Muscle of arm (tissue), 14 donors: ENCODE results near the gene CHRNA9. TPM values are rescaled to one million over a fixed set of nuclear protein-coding genes. Genes with fewer than 3 reads are reported as not detected.
"Not testable (repeated sequence)": the region's sequence is repeated elsewhere in the genome, so short reads cannot be mapped to it uniquely, and the experiment has no call there.

ENCODE experiments used
- DNase-seq: peaks from one replicate; pipeline ENCODE4 v3.0.0-alpha.2; 2013
- long read RNA-seq, 11 donors: transcript quantifications; one replicate each; lab custom pipeline, GENCODE V29; 2026
- polyA plus RNA-seq, 12 donors: library from polyadenylated mRNA; unstranded; fragments of 120-200 nt; gene quantifications; one replicate each; pipeline ENCODE4 v1.2.1, GENCODE V29; 2013; ENCODE audit not compliant: insufficient read length in 12 of 12

Gene CHRNA9, protein sequence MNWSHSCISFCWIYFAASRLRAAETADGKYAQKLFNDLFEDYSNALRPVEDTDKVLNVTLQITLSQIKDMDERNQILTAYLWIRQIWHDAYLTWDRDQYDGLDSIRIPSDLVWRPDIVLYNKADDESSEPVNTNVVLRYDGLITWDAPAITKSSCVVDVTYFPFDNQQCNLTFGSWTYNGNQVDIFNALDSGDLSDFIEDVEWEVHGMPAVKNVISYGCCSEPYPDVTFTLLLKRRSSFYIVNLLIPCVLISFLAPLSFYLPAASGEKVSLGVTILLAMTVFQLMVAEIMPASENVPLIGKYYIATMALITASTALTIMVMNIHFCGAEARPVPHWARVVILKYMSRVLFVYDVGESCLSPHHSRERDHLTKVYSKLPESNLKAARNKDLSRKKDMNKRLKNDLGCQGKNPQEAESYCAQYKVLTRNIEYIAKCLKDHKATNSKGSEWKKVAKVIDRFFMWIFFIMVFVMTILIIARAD
- under 1 TPM in 4 of 12 donors, not detected in 8; 0.08 to 0.24 (median 0.16) TPM for polyA plus RNA-seq
- long read RNA-seq, donor 1, result 0 reads
- long read RNA-seq, donor 2, result 0 reads
- long read RNA-seq, donor 3, result 0 reads
- long read RNA-seq, donor 4, result 0 reads
- long read RNA-seq, donor 5, result 0 reads
- long read RNA-seq, donor 6, result 0 reads
- long read RNA-seq, donor 7, result 0 reads
- long read RNA-seq, donor 8, result 0 reads
- long read RNA-seq, donor 9, result 0 reads
- long read RNA-seq, donor 10, result 0 reads
- long read RNA-seq, donor 11, result 0 reads

DNA sequence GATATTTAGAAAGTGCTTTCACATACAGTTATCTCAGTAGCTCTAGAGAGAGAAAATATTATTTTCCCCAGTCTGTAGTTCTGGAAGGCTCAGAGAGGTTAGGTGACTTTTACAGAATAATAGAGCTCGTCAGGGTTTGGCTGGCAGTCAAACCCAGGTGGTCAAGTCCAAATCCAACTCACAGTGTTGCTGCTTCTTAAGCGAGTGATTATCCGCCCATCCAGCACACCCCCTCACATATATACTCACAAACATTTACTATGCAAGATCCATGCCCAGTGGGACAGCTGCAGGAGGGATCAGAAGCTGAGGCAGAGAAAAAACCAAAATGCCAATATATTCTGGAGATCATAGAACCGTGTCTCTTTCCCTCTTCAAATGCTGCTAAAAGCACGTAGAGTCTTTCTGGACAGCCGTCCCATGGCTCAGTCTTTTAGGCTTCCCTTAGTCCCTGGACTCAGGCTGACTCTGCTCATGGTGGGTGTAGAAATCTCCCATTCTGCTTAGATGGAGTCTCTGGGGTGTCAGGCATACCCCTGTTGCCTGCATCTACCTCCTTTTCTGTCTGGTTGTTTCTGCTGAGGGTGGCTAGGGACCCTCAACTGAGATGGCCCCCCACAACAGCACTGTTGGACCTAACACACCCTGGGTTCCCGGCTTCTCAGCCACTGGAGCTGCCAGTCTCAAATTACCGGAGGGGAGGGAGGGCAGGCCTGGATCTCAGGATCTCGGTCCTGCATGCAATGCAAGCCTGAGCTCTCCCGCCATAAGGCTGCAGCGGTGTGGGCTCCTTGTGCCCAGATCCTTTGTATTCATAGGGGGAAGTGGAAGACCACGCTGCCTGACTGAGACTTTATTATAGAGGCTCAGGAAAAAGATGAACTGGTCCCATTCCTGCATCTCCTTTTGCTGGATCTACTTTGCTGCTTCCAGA, at the start of gene CHRNA9:
Gene CHRNA9 (plus strand): TSS at position 743 of the 934 bp plus-strand sequence. CDS start 135 bp downstream, at position 878.
- no peak for DNase-seq

- no peak for DNase-seq
Observed at GRCh38 chr4:40285692-40286091, 49.4 kb upstream of the CHRNA9 start.

- DNase-seq, result no peak
Observed at GRCh38 chr4:40288566-40288965, 46.6 kb upstream of the CHRNA9 start.

DNA sequence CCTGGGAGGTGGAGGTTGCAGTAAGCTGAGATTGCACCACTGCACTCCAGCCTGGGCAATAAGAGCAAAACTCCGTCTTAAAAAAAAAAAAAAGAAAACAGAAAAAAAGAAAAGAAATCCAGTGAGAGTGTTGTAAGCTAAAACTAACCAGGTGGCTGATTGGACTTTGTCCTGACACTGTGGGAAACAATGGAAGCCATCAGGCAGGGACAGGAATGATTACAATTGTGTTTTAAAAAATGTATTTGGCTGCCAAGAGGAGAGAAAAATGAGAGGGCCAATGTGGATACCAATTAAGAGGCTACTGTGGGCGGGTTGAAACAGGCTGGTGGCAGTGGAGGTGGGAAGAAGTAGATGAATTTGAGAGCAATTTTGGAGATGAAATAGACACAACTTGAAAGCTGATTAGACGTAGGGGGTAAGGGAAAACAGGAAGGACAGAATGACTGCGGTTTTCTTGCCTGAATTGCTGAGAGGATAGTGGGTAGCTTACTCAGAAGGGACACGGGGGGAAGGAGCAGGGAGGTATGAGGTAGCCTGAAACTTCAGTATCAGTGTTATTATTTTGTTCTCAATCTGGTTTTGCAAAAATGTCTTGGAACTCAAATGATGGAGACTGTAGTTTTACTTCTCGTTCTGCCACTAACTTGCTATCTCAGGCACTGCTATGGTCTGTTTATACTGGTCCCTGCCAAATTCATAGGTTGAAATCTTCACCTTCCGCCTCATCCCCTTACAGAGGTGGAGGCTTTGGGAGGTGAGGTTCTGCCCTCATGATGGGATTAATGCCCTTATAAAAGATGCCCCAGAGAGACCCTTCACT, 45.6 kb upstream of the CHRNA9 start:
- no peak for DNase-seq

- not testable (repeated sequence) for DNase-seq
Observed at GRCh38 chr4:40290611-40291186, 44.4 kb upstream of the CHRNA9 start.

DNA sequence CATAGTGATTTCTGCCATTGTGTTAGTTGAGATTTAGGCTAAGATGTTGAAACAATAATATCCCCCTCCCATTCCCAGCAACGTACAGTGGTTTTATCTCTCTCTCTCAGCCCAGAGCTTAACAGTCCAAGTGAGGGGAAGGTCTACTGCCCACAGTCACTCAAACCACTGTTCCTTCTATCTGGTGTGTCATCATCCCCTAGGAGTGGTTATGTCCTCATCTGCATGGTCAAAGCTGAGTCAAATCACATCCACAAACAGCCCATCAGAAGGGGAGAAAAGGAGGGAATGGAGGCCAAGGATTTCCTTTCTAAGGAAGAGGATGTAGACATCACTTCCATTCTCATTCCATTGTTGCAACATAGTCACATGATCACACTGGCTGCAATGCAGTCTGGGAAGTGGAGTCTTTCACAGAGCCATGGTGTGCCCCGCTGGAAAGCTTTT, 42.8 kb upstream of the CHRNA9 start:
- no peak for DNase-seq

DNA sequence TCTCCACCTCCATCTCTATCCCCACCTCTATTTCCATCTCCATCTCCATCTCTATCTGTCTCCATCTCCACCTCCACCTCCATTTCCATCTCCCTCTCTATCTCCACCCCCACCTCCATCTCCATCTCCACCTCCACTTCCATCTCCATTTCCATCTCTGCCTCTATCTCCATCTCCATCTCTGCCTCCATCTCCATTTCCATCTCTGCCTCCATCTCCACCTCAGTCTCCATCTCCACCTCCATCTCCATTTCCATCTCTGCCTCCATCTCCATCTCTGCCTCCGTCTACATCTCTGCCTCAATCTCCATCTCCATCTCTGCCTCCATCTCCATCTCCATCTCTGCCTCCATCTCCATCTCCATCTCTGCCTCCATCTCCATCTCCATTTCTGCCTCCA, 40.8 kb upstream of the CHRNA9 start:
- no peak for DNase-seq

- not testable (repeated sequence) for DNase-seq
Observed at GRCh38 chr4:40295030-40295429, 40.1 kb upstream of the CHRNA9 start.

GRCh38 chr4:40295572-40295971, 39.6 kb upstream of the CHRNA9 start:
- no peak for DNase-seq

DNA sequence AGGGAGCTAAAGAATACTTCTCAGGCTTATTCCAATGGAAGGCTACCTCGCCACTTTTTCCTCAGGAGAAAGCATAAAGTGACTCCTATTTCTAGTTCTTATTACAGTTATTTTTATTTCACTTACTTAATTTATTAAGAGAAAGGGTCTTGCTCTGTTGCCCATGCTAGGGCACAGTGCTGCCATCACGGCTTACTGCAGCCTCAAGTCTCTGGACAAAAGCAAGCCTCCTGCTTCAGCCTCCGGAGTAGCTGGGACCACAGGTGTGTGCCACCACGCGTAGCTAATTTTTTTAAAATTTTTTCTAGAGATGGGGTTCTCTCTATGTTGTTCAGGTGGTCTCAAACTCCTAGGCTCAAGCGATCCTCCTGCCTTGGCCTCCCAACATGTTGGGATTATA, 36.0 kb upstream of the CHRNA9 start:
- no peak for DNase-seq

DNA sequence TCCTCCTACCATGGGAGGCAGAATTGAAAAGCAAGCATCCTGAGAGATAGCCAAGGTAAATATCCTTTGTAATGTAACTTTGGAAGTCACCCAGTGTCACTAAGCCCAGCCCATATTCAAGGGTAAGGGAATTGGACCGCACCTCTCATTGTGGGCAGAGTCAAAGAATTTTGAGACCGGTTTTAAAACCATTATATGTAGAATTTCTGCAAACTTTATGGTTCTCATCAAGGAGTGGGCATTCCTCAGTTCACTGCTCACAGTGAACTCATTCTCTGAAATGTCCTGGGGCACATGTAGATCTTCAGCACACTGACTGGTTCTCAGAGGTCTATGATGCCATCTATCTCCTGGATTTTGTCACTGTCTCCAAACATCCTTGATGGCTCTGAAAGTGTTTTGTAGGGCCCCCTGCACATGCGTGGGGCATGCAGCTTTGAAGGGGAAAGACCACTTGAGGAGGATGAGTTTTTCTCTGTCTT, 35.3 kb upstream of the CHRNA9 start:
- DNase-seq, result no peak

- DNase-seq, result no peak
Observed at GRCh38 chr4:40300371-40301162, 34.6 kb upstream of the CHRNA9 start.

DNA sequence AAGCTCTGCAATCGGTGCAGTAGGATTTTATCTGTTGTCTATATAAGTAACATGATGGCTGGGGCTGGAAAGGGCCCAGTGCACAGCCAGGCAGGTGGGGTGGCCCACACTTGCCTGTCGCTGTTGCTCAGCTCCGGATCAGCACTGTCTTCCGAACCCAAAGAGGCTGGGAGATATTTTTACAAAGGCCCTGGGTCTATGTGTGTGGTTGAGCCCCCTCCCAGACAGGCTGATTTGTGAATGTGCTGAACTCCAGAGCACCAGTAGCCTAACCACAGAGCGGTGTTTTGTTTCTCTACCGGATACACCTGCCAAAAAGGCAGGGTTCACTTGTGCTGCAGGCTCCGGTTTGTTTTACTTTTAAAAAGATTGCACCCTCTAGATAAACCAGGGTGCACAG, 33.5 kb upstream of the CHRNA9 start:
- DNase-seq, result no peak

DNA sequence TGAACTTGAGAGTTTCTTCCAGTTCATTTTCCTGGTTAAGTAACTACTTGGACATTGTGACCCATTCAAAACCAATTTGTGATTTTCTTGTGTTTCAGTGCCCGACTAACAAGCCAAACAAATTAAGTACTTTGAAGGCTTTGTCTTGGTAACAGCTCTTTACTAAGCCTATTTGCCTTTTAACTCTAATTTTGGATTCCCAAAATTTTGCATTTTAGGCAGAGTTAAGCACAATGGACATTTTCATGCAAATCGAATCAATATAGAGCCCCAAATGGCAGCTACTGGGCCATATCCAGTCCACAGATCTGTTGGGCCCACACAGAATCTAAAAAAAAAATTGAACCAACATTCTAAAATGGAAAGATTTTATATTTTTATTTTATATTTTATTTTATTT, 31.4 kb upstream of the CHRNA9 start:
- no peak for DNase-seq

DNA sequence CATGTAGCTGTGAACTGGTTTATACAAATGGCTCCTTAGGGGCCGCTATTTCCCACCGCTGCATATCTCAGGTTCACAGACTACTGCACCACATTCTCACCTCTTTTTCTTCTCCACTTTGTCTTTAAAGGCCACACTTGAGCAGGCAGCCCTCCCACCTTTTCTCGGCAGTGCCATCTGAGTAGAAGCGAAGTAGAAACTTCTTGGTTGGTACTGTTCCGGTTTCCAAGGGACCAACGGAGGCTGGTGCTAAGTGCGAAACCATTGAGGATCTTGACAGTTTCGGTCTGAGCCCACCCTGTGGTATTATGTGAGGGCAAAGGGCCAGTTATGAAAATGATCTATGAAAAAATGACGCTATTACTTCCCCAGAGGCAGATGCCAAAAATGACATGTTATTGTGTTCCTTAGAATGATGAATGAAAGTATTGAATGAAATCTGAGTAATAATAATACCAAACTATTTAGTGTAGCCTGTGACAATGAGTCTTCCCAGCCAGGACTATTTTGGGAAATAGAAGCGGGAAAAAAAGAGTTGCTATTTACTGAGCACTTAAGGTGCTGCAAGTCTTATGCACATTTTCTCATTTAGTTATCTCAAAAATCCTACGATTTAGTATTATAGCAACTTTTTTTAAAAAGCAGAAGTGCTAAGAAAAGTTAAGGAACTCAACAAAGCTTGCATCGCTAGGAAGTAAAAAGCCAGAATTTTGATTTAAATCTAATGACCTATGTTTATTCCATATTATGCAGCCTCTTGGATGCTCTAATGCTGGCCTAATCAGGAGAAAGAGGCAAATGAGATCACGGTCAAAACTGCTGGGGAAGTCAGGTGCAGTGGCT, 29.6 kb upstream of the CHRNA9 start:
- no peak for DNase-seq

DNA sequence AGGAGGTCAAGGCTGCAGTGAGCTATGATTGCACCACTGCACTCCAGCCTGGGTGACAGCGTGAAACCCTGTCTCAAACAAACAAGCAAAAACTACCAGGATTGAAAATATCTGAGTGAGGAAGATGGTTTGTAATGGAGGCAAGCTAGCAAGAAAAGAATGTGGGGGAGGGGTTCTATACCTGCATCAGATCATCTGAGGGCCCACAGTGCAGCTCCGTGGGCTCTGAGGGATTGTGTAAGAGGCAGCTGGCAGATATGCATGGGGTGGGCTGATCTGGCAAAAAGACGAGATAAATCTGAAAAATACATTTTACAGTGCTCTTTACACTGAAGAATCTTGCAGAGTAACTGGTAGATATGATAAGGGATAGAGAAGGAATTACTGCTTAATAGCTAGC, 28.9 kb upstream of the CHRNA9 start:
- DNase-seq, result no peak

- DNase-seq, result no peak
Observed at GRCh38 chr4:40306976-40307375, 28.2 kb upstream of the CHRNA9 start.

DNA sequence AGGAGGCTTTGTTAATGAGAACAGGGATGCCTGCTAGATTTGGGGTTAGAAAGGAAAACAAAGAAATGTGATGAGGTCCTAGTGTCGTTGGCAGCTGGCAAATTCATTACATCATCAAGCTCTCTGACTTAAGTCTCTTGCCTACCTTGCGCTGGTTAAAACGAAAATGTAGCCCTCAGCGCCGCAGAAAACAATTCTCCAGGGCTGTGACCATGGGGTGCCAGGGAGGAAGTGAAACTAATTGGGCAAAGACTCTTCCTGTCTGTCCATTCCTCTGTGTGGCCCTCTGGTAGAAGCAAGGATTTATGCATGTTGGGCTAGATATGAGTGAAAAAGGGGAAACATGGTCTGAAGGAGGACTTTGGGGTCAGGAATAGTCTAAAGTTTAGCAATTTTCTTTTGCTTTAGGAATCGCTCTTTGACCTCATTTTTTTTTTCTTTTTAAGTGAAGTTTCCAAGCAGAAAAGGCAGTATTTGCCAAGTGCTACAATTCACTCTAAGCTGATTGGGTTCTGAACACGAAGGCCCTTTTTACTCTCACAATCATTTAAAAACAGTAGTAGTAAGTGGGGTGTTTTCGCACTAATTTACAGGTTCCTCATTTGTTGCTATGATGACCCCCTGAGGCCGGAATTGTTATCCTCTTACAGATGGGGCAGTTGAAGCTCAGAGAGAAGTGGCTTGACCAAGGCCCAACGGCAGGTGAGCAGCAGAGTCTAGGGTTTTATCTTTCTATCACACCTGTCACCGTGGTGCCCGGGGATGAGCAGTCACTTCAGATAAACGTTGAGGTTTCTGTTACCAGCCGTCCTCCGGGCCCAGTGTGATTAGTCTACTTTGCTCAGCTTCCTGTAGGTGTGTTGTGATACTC, 27.3 kb upstream of the CHRNA9 start:
- DNase-seq, result peak; percentile 29
